ENCODE results near the gene ZNF44.

GRCh38 chr19:12261554-12261953, 33.1 kb downstream of the ZNF44 start:
- TF ChIP-seq REST (IDR thresholded peaks at IDR 0.05; ENCODE audit: insufficient read depth in 1 of 2, low read depth in 2 of 2, low read length in 2 of 2): no peak
- no peak for TF ChIP-seq FOXP2 (optimal IDR thresholded peaks at IDR 0.05; ENCODE audit: borderline replicate concordance, extremely low read depth, extremely low read length, insufficient read depth)
- no peak for TF ChIP-seq POLR2AphosphoS5 (IDR thresholded peaks at IDR 0.05; ENCODE audit: low read depth, low read length)

Data from PFSK-1 (cell line).